WTC11 (cell line): ENCODE results near the gene CRYBA1.

Source experiments
- JUN ChIP-seq: sonication (generic); formaldehyde crosslinking; IDR thresholded peaks from 2 replicates; pipeline ENCODE4 v1.8.0; 2023; ENCODE audit warnings: mild to moderate bottlenecking, missing genetic modification reagents
- TF ChIP-seq, protein P1 (sequence below): sonication (generic); formaldehyde crosslinking; IDR thresholded peaks from 2 replicates; pipeline ENCODE4 v1.8.1; 2023; ENCODE audit warnings: mild to moderate bottlenecking, missing genetic modification reagents, moderate library complexity
- TF ChIP-seq, protein P2 (sequence below): sonication (generic); formaldehyde crosslinking; IDR thresholded peaks from 2 replicates; pipeline ENCODE4 v1.8.1; 2022; ENCODE audit warnings: missing genetic modification reagents, borderline replicate concordance
- TF ChIP-seq, protein P3 (sequence below): sonication (generic); formaldehyde crosslinking; IDR thresholded peaks from 2 replicates; pipeline ENCODE4 v1.8.0; 2022; ENCODE audit warnings: mild to moderate bottlenecking, missing genetic modification reagents
- TF ChIP-seq, protein P4 (sequence below): fragments of 200-600 bp; IDR thresholded peaks from 2 replicates; pipeline ENCODE4 v1.8.0; 2022; ENCODE audit warnings: antibody characterized with exemption

DNA sequence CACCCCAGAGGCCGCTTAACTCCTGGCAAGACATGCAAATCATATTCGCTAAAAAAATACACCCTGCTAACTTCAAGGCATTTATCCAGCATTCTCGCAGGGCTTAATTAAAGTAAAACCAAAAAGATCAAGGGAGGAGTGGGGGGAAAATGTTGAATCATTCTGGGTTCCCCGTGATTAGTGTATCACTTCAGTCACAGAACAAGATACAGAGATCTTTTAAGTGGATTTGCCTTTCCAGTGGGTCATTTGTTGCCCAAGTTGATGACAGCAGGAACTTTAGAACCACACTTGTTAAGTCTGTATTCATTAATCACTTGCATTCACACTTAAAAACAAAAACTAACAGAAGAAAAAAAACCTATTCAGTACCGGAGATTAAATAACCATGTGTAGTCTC lies 17.3 kb downstream of the CRYBA1 start:
- TF ChIP-seq, protein P1, sequence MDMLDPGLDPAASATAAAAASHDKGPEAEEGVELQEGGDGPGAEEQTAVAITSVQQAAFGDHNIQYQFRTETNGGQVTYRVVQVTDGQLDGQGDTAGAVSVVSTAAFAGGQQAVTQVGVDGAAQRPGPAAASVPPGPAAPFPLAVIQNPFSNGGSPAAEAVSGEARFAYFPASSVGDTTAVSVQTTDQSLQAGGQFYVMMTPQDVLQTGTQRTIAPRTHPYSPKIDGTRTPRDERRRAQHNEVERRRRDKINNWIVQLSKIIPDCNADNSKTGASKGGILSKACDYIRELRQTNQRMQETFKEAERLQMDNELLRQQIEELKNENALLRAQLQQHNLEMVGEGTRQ (CRISPR knock-in tag), result no peak
- TF ChIP-seq, protein P2, sequence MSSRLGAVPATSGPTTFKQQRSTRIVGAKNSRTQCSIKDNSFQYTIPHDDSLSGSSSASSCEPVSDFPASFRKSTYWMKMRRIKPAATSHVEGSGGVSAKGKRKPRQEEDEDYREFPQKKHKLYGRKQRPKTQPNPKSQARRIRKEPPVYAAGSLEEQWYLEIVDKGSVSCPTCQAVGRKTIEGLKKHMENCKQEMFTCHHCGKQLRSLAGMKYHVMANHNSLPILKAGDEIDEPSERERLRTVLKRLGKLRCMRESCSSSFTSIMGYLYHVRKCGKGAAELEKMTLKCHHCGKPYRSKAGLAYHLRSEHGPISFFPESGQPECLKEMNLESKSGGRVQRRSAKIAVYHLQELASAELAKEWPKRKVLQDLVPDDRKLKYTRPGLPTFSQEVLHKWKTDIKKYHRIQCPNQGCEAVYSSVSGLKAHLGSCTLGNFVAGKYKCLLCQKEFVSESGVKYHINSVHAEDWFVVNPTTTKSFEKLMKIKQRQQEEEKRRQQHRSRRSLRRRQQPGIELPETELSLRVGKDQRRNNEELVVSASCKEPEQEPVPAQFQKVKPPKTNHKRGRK, result no peak
- TF ChIP-seq, protein P3, sequence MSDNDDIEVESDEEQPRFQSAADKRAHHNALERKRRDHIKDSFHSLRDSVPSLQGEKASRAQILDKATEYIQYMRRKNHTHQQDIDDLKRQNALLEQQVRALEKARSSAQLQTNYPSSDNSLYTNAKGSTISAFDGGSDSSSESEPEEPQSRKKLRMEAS (CRISPR knock-in tag), result no peak
- TF ChIP-seq, protein P4, sequence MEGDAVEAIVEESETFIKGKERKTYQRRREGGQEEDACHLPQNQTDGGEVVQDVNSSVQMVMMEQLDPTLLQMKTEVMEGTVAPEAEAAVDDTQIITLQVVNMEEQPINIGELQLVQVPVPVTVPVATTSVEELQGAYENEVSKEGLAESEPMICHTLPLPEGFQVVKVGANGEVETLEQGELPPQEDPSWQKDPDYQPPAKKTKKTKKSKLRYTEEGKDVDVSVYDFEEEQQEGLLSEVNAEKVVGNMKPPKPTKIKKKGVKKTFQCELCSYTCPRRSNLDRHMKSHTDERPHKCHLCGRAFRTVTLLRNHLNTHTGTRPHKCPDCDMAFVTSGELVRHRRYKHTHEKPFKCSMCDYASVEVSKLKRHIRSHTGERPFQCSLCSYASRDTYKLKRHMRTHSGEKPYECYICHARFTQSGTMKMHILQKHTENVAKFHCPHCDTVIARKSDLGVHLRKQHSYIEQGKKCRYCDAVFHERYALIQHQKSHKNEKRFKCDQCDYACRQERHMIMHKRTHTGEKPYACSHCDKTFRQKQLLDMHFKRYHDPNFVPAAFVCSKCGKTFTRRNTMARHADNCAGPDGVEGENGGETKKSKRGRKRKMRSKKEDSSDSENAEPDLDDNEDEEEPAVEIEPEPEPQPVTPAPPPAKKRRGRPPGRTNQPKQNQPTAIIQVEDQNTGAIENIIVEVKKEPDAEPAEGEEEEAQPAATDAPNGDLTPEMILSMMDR, result no peak
- no peak for TF ChIP-seq JUN (CRISPR knock-in tag)
